K562 (cell line): ENCODE results near the gene TRIM38. TPM values are rescaled to one million over a fixed set of nuclear protein-coding genes. Genes with fewer than 3 reads are reported as not detected.

Source experiments
- CEBPZ ChIP-seq: fragments of 150-350 bp; IDR thresholded peaks from 2 replicates; pipeline ENCODE4 v1.6.1; 2014; ENCODE audit warnings: low read depth, mild to moderate bottlenecking, low read length, borderline replicate concordance
- CLOCK ChIP-seq: fragments of 250-450 bp; sonication (Bioruptor Pico); IDR thresholded peaks from 2 replicates; pipeline ENCODE4 v1.4.0; 2020; ENCODE audit warnings: mild to moderate bottlenecking, moderate library complexity, borderline replicate concordance
- EHMT2 ChIP-seq: fragments of 450-650 bp; IDR thresholded peaks from 2 replicates; pipeline ENCODE4 v1.6.1; 2018; ENCODE audit warnings: antibody characterized with exemption
- GATA2 ChIP-seq: sonication (generic); formaldehyde crosslinking; IDR thresholded peaks from 2 replicates; pipeline ENCODE4 v1.4.0; 2020; ENCODE audit warnings: mild to moderate bottlenecking, missing genetic modification reagents
- HDAC2 ChIP-seq: fragments of 450-650 bp; IDR thresholded peaks from 2 replicates; pipeline ENCODE4 v1.6.1; 2016; ENCODE audit warnings: mild to moderate bottlenecking
- IRF2 ChIP-seq: sonication (generic); formaldehyde crosslinking; IDR thresholded peaks from 2 replicates; pipeline ENCODE4 v1.8.1; 2022; ENCODE audit warnings: mild to moderate bottlenecking, missing genetic modification reagents
- RBM25 ChIP-seq: fragments of 200-400 bp; formaldehyde crosslinking; IDR thresholded peaks from 2 replicates; pipeline ENCODE4 v1.6.1; 2018; ENCODE audit warnings: low read length, low read depth, moderate library complexity; ENCODE audit not compliant: severe bottlenecking
- TCF3 ChIP-seq: sonication (generic); formaldehyde crosslinking; IDR thresholded peaks from 2 replicates; pipeline ENCODE4 v1.4.0; 2020; ENCODE audit warnings: mild to moderate bottlenecking, missing genetic modification reagents
- ZBTB40 ChIP-seq, 2 experiments: fragments of 450-650 bp in 1 of 2; sonication (generic) in 1 of 2; formaldehyde crosslinking in 1 of 2; IDR thresholded peaks; 2 replicates each; pipeline versions ENCODE4 v1.7.1 to v1.9.0; 2016 to 2022; ENCODE audit warnings: inconsistent platforms in 1 of 2, mild to moderate bottlenecking in 1 of 2, missing genetic modification reagents in 1 of 2
- polyA plus RNA-seq, 8 experiments: library from polyadenylated mRNA; depleted of rRNA in 4 of 8; stranded (reverse) in 5 of 8; unstranded in 3 of 8; fragments of >200 nt; fragmentation: Nextera tagmentation in 2 of 8; fragmentation: Illumina TruSeq in 1 of 8; extraction: Ambion mirVana in 2 of 8; extraction: Trizol in 1 of 8; gene quantifications; 2 replicates each; pipeline versions ENCODE4 v1.2.1 to v1.2.3, GENCODE V29; 2011 to 2014; ENCODE audit warnings: inconsistent platforms in 1 of 8, missing spikeins in 1 of 8
- total RNA-seq, 7 experiments: library from RNA; depleted of rRNA in 6 of 7; stranded (reverse); fragments of >200 nt in 6 of 7; fragmentation: Illumina TruSeq in 2 of 7; extraction: Trizol in 2 of 7; gene quantifications; 2 replicates each; pipeline versions ENCODE4 v1.2.1 to v1.2.3, GENCODE V29; 2011 to 2021; ENCODE audit warnings: low replicate concordance in 1 of 7

Gene TRIM38
- total and polyA plus RNA-seq, 9 of the 15 experiments (the other 6 are each of a cell fraction or from before 2014, with no cell fraction given) = 1.7 to 6.7 (median 6.3) TPM

- no peak; the same call in 1 of the 2 replicates for TF ChIP-seq ZBTB40 (IDR thresholded peaks at IDR 0.05)
- TF ChIP-seq ZBTB40 (CRISPR knock-in tag; IDR thresholded peaks at IDR 0.05) = no peak
- no peak for TF ChIP-seq GATA2 (CRISPR knock-in tag)
- TF ChIP-seq CEBPZ = no peak
- no peak for TF ChIP-seq IRF2 (CRISPR knock-in tag)
- no peak for TF ChIP-seq RBM25
- TF ChIP-seq CLOCK (CRISPR knock-in tag) = peak; percentile 62; the same call in 1 of the 2 replicates
- TF ChIP-seq TCF3 (CRISPR knock-in tag) = peak; percentile 49
- TF ChIP-seq EHMT2 = peak; percentile 62; the same call in 1 of the 2 replicates
- no peak; the same call in 1 of the 2 replicates for TF ChIP-seq HDAC2
These were observed 63.6 kb downstream of the TRIM38 start (continued) for GRCh38 chr6:26025894-26026832.
